Testis (tissue), 3 donors: Measurements from ENCODE around the gene LRP8. TPM values are rescaled to one million over a fixed set of nuclear protein-coding genes. Genes with fewer than 3 reads are reported as not detected.

Experiments used
- DNase-seq: peaks from one replicate; pipeline ENCODE4 v3.0.0-alpha.2; 2019
- H3K27ac ChIP-seq, 2 donors: fragments of 200-600 bp; sonication (generic); one replicate each; pipeline ENCODE4 v1.5.1; 2019
- H3K27me3 ChIP-seq: fragments of 200-600 bp; sonication (generic); one replicate; pipeline ENCODE4 v1.5.1; 2019
- H3K36me3 ChIP-seq: fragments of 200-600 bp; sonication (generic); one replicate; pipeline ENCODE4 v1.5.1; 2017; ENCODE audit warnings: low read depth; ENCODE audit errors: missing control alignments
- H3K4me1 ChIP-seq: fragments of 200-600 bp; sonication (generic); one replicate; pipeline ENCODE4 v1.5.1; 2019
- H3K4me3 ChIP-seq, 2 donors: fragments of 200-600 bp; sonication (generic); one replicate each; pipeline ENCODE4 v1.5.1; 2017 to 2019
- H3K9me3 ChIP-seq: fragments of 200-600 bp; sonication (generic); one replicate; pipeline ENCODE4 v1.5.1; 2017
- POLR2A ChIP-seq: fragments of 450-650 bp; IDR thresholded peaks from one replicate; pipeline ENCODE4 v1.6.1; 2017; ENCODE audit warnings: antibody characterized with exemption, mild to moderate bottlenecking, moderate library complexity
- WGBS, 2 donors: methylation state at CpG; one replicate each; pipeline ENCODE4 v1.1.5; 2018; 5-methylcytosine and 5-hydroxymethylcytosine counted together
- intact Hi-C: fragments of 100-400 bp; cut with DNase I; formaldehyde crosslinking; loops from one replicate; pipeline ENCODE4 v1.15.1; 2023; ENCODE audit warnings: low total_unique reads
- polyA plus RNA-seq: library from polyadenylated mRNA; stranded (reverse); fragments of 350-450 nt; fragmentation: Illumina TruSeq; extraction: RNeasy Lipid Tissue Mini Kit (QIAGEN cat#74804); gene quantifications from one replicate; pipeline ENCODE4 v1.2.3, GENCODE V29; 2014; ENCODE audit warnings: low read depth, low replicate concordance; ENCODE audit not compliant: insufficient read depth
- total RNA-seq, 2 donors: library from RNA; depleted of rRNA; stranded (reverse); fragments of >200 nt; gene quantifications; one replicate each; pipeline ENCODE4 v1.2.3, GENCODE V29; 2016
- TF ChIP-seq, protein P1 (sequence below), 3 experiments: fragments of 450-650 bp in 2 of 3; fragments of 200-600 bp in 1 of 3; sonication (generic) in 1 of 3; IDR thresholded peaks; one replicate each; pipeline ENCODE4 v1.5.1; 2016 to 2019; ENCODE audit warnings: antibody characterized with exemption in 3 of 3, mild to moderate bottlenecking in 2 of 3, moderate library complexity in 1 of 3

Gene LRP8
- total and polyA plus RNA-seq, 3 donors from 2014 or later, result 64.3 to 253 (median 223) TPM

DNA sequence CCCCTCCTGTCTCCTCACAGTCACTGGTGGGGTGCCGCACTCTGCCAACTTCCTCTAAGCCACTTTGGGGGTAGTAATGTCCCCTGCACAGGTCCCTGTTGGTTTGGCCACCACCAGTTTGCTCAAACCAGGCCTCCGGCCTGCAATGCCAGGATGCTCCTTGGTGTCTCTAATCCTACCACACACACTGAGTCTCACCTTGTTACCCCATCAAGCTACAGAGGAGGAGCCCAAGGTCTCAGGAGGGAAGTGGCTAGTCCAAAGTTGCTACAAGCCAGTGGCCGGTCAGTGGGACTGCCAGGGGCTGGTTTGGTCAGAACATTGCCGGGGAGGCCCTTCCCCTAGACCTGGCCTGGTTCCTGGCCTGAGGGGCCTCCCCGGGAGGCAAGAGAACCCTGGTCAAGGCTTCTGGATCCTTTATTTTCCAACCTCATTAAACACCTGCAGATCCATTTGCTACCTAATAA lies 21.5 kb upstream of the LRP8 start:
- no peaks in the 10 kb centered on the region for H3K36me3 ChIP-seq
- no peaks in the 10 kb centered on the region for H3K4me1 ChIP-seq
- intact Hi-C loops, result no loop called here
- 87 to 89% methylated on average over 5 of the region's 5 CpGs for WGBS, 2 donors
- TF ChIP-seq, protein P1, sequence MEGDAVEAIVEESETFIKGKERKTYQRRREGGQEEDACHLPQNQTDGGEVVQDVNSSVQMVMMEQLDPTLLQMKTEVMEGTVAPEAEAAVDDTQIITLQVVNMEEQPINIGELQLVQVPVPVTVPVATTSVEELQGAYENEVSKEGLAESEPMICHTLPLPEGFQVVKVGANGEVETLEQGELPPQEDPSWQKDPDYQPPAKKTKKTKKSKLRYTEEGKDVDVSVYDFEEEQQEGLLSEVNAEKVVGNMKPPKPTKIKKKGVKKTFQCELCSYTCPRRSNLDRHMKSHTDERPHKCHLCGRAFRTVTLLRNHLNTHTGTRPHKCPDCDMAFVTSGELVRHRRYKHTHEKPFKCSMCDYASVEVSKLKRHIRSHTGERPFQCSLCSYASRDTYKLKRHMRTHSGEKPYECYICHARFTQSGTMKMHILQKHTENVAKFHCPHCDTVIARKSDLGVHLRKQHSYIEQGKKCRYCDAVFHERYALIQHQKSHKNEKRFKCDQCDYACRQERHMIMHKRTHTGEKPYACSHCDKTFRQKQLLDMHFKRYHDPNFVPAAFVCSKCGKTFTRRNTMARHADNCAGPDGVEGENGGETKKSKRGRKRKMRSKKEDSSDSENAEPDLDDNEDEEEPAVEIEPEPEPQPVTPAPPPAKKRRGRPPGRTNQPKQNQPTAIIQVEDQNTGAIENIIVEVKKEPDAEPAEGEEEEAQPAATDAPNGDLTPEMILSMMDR (IDR thresholded peaks at IDR 0.05), result no peak
- no peak for TF ChIP-seq POLR2A
- no peaks in the 10 kb centered on the region for H3K9me3 ChIP-seq
- H3K27me3 ChIP-seq, result no peaks in the 10 kb centered on the region
- DNase-seq, result no peak
- no peak overlapping the region for H3K4me3 ChIP-seq
- H3K27ac ChIP-seq, result no peak overlapping the region

DNA sequence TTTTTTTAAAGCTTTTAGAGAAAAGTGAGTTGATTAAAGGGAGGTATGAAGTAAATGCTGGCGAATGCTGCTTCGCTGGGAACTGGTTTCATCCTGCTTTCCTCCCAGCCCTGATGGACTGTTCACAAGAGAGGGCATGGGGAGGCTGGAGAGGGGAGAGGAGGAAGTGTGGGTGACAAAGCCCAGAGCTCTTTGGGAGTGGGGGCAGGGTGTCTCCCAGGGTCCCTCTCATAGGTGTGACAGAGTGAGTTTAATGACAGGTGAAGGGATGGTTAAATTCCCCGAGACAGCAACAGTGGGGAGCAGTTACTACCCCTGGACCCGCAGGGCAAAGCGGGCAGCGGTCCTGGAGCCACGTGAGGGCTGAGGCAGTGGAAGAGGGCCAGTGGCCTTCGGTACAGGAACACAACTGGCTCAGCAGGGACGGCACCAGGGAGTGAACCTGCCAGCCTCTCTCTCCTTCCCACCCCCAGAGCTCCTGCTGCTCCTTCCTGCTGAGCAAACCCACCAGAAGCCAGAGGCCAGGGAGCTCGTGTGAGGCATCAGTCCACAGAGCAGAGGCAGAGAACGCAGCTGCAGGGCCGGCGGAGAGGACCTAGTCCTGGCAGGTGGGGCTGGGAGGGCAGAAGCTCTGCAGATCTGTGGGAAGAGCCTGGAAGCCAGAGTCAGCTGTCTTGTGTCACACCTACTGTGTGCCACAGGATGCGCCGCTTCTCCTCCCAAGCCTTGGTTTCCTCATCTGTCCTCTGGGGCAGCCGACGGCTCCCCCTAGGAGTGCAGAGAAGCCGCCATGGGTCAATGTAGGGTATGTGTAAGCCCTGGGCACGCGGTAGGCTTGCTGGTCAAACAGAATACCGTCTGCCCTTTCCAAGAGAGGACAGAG lies 20.9 kb upstream of the LRP8 start:
- TF ChIP-seq, protein P1 (IDR thresholded peaks at IDR 0.05), result no peak
- TF ChIP-seq POLR2A, result no peak
- DNase-seq, result peak; percentile 8
- H3K9me3 ChIP-seq, result no peaks in the 10 kb centered on the region
- H3K36me3 ChIP-seq, result no peaks in the 10 kb centered on the region
- no peaks in the 10 kb centered on the region for H3K27me3 ChIP-seq
- H3K4me3 ChIP-seq, result no peak overlapping the region
- no peaks in the 10 kb centered on the region for H3K4me1 ChIP-seq
- intact Hi-C loops, result no loop called here
- 85 to 95% methylated on average over 17 to 21 of the region's 21 CpGs for WGBS, 2 donors
- H3K27ac ChIP-seq, result no peak overlapping the region

- intact Hi-C loops, result no loop called here
- H3K27me3 ChIP-seq, result no peaks in the 10 kb centered on the region
- TF ChIP-seq, protein P1 (IDR thresholded peaks at IDR 0.05), result no peak
- TF ChIP-seq POLR2A, result no peak
- H3K36me3 ChIP-seq, result no peaks in the 10 kb centered on the region
- H3K4me3 ChIP-seq, result no peak overlapping the region
- H3K27ac ChIP-seq, result no peak overlapping the region
- no peaks in the 10 kb centered on the region for H3K4me1 ChIP-seq
- DNase-seq, result no peak
- 83% methylated on average over 3 of the region's 3 CpGs for WGBS, 2 donors
- no peaks in the 10 kb centered on the region for H3K9me3 ChIP-seq
Measured at GRCh38 chr1:53346814-53347176, 18.9 kb upstream of the LRP8 start.

DNA sequence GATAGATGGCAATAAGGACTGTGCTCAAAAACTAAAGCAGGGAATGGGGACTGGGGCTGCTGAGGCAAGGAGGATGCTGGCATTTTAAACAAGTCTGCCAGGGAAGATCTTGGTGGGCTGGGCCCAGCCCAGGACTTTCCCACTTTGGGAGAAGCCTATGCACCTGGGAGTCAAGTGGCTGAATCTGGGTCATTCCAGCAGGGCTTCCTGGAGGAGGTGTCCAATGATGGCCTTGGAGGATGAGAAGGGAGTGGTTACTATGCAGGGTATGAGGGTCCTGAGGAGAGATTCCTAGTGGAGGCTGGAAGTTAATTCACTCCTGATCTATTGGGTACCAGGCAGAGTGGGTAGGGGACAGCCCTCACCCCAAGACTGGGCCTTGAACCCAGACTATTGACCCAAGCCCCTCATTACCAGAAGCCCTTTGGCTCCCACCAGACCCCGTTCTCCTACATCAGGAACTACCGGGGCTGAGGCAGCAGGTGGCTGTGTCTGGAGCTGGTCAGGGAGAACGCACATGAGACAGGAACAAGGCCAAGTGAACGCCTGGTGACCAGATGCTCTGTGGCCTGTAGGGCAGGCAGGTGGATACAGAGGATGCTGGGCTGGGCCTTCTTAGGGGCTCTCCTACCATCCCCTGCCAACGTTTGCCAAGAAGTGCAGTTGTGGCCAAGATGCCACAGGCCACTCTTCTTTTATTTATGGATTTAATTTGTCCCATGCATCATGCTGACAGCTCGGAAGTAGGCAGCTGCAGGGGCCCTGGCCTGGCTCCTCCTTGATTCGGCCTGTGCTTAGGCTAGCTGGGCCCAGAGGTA lies 18.3 kb upstream of the LRP8 start:
- H3K27me3 ChIP-seq, result no peaks in the 10 kb centered on the region
- no peaks in the 10 kb centered on the region for H3K4me1 ChIP-seq
- 76 to 84% methylated on average over 7 of the region's 7 CpGs for WGBS, 2 donors
- no peak overlapping the region for H3K27ac ChIP-seq
- no peak for TF ChIP-seq POLR2A
- TF ChIP-seq, protein P1 (IDR thresholded peaks at IDR 0.05), result no peak
- intact Hi-C loops, result no loop called here
- no peak overlapping the region for H3K4me3 ChIP-seq
- no peaks in the 10 kb centered on the region for H3K9me3 ChIP-seq
- H3K36me3 ChIP-seq, result no peaks in the 10 kb centered on the region
- no peak for DNase-seq
